Measurements from ENCODE around the gene CD109. TPM values are rescaled to one million over a fixed set of nuclear protein-coding genes. Genes with fewer than 3 reads are reported as not detected.
"Not testable (repeated sequence)": the region's sequence is repeated elsewhere in the genome, so short reads cannot be mapped to it uniquely, and the experiment has no call there.

Gene CD109
- polyA plus RNA-seq, 3 donors: 0.24 to 3.7 (median 1.7) TPM

DNA sequence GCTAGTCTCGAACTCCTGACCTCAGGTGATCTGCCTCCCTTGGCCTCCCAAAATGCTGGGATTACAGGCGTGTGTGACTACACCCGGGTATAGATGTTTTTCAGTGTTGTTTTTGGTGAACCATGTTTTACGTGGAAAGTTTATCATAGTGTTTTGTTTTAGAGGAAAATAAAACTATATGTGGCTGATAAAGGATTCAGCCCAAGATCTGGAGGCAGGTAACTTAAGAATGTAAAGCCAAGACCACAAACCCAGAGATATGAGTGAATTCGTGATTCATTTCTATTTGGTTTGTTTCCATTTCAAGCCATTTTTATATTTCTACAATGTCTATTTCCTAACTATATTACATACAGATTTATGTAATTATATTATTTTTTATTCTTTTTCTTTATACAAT lies 16.2 kb upstream of the CD109 start:
- 80 to 89% (median 83%) methylated on average over 5 of the region's 5 CpGs for WGBS, 3 donors
- not testable (repeated sequence) for H3K27ac ChIP-seq (ENCODE audit: low read depth, low read length)

DNA sequence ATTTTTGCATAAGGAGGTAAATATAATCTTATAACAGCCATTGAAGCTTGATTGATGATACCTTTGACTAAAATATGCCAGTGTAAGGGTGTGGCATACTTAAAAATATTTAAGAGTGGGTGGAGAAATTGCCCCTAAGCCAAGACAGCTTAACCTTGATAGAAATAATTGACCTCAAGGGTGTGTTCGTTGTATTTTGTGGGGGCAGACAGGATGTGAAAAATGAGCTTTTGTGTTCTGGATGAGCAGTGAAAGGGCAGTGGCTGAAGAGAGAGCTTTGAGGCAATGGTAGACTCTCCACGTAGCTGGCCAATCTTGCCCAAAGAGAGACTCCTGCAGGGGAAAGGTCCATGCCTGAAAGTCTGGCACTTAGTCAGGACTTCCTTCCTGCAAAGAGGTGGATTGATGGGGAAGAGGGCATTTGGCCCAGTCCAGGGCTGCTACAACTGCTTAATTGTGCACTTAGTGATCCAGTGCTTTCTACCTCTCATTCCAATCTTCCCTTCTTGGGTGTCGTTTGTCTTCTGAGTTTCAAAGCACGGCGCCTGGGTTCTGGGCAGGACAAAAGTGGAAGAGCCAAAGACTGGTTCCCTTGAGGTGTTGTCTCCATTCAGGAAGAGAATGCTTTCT lies 15.6 kb upstream of the CD109 start:
- no peak overlapping the region for H3K27ac ChIP-seq (ENCODE audit: low read depth, low read length)
- 54 to 67% (median 61%) methylated on average over 5 of the region's 5 CpGs for WGBS, 3 donors

DNA sequence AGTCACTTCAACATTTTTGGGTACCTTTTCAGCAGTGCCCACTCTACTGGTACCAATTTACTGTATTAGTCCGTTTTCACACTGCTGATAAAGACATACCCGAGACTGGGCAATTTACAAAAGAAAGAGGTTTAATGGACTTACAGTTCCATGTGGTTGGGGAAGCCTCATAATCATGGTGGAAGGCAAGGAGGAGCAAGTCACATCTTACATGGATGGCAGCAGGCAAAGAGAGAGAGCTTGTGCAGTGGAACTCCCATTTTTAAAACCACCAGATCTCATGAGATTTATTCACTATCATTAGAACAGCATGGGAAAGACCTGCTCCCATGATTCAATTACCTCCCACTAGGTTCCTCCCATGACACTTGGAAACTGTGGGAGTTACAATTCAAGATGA lies 12.4 kb upstream of the CD109 start:
- not testable (repeated sequence) for H3K27ac ChIP-seq (ENCODE audit: low read depth, low read length)
- WGBS, 3 donors: 73 to 87% (median 79%) methylated on average over 2 of the region's 2 CpGs

DNA sequence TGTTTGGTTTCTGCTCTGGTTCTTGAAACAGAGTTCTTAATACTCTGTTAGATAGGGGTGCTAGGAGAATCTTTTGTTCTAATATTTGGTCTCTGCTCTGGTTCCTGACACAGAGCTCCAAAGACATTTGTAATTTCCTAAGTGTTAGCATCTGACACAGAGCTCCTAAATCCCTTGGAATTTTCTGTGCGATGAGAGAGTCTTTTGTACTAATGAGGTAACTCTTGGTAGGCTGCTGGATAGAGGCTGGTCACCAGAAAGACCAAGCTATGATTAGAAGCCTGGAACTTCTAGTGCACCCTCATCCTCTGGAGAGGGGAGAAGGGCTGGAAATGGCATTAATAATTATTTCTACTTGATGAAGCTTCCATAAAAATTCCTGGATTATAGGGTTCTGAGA lies 7.7 kb upstream of the CD109 start:
- H3K27ac ChIP-seq (ENCODE audit: low read depth, low read length): no peak overlapping the region
- WGBS, 3 donors: 44 to 80% (median 70%) methylated on average over 1 of the region's 1 CpG

DNA sequence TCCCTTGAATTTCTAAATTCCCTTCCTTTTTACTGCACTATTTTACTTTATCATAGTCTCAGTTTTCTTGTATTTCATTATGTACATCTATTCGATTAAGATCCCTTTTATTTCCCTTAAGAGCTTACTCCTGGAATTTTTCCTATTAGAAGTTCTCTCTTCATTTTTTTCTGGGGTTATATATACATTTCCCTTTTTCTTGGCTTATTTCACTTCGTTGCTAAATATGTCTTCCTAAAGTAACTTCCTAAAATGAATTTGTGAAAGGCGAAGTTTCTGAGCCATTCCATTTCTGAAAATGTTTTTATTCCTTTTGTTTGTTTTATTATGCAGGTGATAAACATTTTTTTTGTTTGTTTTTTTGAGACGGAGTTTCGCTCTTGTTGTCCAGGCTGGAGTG lies 5.9 kb upstream of the CD109 start:
- 75 to 83% (median 78%) methylated on average over 5 of the region's 5 CpGs for WGBS, 3 donors
- H3K27ac ChIP-seq (ENCODE audit: low read depth, low read length): no peak overlapping the region

DNA sequence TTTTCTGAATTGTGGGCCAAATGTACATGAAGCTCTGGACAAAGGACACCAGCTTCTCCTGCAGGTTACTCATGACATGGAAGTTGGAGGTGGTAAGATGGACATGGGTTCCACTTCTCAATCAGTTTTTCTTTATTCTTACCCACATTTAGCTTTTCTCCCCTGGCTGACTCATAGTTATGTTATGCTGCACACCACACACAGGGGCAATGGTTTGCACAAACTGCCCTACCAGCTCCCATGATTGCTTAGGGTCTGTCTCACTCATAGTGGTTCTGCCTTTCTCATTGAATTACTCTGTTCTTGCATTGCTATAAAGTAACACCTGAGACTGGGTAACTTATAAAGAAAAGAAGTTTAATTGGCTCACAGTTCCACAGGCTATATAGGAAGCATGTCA lies 4.5 kb upstream of the CD109 start:
- no peak overlapping the region for H3K27ac ChIP-seq (ENCODE audit: low read depth, low read length)

DNA sequence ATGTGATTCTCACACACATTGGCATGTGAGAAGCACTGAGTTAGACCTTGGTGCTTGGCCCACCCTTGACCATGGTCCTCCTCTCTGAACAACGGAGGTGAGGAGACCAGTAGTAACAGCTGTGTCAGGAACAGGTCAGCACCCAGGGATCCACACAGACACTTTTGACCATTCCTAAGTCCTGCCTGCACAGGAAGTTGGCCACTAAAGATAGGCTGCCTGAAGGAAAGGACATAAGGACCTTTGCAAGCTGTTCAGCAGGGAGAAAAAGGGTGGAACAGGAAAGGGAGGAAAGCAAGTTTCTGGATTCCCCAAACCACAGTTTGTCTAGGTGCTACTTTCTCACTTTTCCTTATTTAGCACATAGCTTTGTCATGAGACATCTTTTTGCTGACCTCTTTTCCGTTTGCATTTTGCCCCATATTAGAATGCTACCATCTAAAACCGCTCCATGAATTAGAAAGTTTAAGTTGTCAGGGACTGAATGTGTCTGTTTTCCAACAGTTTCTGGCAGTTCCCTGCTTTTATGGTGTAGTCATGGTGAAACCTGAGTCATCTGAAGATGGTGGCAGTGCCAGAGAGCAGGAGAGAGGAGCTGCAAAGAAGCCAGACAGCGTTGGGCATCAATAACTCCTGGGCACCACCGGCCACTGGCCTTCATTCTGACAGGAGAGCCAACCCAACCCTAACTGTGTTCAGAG lies 1.1 kb upstream of the CD109 start:
- 60 to 67% (median 66%) methylated on average over 5 of the region's 5 CpGs for WGBS, 3 donors
- H3K27ac ChIP-seq (ENCODE audit: low read depth, low read length): no peak overlapping the region

DNA sequence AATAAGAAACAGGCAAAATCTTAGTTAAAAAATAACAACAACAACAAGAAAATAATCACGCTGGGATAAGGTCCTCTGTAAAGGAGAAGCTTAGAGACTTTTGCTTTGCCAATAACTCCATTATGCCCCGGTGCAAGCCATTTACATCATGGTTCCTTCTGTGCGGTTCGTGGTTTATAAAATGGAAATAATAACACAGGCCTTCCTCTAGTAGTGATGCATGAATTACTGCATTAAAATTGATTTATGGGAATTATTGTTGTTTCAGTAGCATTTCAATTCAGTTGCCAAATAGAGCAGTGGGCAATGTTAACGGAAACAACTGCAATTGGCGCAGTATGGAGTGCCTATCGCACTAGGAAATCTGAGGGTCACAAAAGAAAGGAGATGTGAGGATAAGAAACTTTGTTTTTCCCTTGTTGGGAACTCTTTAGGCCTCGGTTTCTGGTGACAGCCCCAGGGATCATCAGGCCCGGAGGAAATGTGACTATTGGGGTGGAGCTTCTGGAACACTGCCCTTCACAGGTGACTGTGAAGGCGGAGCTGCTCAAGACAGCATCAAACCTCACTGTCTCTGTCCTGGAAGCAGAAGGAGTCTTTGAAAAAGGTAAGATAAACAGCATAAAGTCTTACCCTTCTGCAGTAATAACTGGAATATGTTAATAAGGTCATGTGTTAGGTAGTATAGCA lies 1.1 kb downstream of the CD109 start:
- no peak overlapping the region for H3K27ac ChIP-seq (ENCODE audit: low read depth, low read length)
- 50 to 90% (median 52%) methylated on average over 10 of the region's 10 CpGs for WGBS, 3 donors

DNA sequence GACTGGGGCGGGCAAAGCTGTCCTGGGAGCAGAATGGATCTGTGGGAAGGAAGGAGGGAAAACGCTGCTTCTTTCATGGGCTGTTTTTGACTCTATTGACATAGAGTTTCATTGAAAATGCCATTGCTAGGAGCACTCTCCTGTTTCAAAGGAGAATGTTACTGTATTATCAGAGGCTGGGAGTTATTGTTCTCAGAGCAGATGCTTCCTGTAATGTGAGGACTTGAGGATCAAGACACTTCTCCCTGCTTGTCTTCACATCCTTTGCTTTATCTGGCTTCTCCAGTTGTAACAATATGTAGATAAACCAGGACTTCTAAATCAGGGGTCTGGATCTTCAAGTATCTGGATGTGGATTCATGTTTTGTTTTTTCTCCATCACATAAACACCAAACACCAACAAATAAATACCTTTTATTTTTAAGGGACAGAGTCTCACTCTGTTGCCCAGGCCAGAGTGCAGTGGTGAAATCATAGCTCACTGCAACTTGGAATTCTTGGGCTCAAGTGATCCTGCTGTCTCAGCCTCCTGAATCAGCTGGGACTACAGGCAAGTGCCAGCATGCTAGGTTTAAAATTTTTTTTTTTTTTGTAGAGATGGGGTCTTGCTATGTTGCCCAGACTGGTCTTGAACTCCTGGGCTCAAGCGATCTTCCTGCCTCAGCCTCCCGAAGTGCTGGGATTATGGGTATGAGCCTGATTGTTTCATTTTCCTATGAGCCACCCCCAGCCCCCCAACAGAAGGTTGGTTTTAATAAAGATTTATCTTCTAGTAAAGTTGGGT lies 3.9 kb downstream of the CD109 start:
- no peak overlapping the region for H3K27ac ChIP-seq (ENCODE audit: low read depth, low read length)
- 78 to 82% (median 80%) methylated on average over 4 of the region's 4 CpGs for WGBS, 3 donors

DNA sequence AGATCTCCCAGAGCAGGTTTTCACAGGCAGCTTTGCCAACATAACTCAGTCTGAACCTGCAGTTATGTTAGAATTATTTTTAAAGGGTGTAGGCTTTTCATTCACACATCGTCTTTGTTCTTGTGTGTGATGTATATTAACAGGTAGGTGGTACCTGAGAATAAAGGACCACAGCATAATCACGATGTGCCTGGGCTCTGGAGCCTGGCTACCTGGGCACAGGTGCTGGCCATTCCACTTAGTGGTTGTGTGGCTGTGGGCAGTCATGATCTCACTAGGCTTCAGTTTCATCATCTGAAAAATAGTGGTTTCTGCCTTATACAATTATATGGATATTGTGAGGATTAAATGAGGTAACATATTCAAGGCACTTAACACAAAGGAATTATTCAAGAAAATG lies 6.4 kb downstream of the CD109 start:
- H3K27ac ChIP-seq (ENCODE audit: low read depth, low read length): no peak overlapping the region
- 59 to 89% (median 87%) methylated on average over 2 of the region's 2 CpGs for WGBS, 3 donors

DNA sequence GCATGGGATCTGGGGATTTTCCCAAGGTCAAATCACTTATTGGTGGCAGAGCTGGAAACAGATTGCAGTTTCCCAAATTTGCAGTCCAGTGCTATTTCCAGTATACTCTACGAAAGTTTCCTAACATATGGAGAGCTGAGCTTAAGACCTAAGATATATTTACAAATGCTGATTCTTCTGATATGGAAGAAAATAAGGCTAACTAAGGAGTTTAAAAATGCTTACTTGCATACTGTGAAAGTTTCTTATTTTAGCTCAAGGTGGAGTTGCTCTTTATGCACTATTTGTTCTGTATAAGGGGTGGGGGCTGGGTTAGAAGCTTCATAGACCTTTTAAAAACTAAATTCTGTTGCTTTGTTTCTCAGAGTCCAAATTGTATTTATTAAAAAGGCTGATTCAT lies 7.5 kb downstream of the CD109 start:
- WGBS, 3 donors: 44 to 94% (median 84%) methylated on average over 1 of the region's 1 CpG
- no peak overlapping the region for H3K27ac ChIP-seq (ENCODE audit: low read depth, low read length)

DNA sequence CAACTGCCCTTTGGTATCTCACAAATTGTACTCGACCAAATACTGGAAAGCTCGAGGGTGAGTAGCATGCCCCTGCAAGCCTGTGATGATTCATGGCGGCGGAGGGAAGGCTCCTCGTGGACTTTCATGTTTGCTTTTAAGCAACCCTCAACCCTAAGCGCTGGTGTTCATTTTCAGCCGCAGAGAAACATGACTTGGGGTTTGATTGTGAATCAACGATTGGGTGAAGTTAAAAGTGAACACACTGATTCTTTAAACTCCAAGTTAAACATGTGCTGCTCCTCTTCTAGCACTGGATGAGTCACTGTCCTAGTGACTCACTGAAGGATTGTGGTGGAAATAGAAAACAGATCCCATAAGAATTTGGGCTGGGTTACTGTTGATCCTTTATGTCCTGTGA lies 8.3 kb downstream of the CD109 start:
- H3K27ac ChIP-seq (ENCODE audit: low read depth, low read length): no peak overlapping the region
- WGBS, 3 donors: 71 to 90% (median 87%) methylated on average over 8 of the region's 8 CpGs

DNA sequence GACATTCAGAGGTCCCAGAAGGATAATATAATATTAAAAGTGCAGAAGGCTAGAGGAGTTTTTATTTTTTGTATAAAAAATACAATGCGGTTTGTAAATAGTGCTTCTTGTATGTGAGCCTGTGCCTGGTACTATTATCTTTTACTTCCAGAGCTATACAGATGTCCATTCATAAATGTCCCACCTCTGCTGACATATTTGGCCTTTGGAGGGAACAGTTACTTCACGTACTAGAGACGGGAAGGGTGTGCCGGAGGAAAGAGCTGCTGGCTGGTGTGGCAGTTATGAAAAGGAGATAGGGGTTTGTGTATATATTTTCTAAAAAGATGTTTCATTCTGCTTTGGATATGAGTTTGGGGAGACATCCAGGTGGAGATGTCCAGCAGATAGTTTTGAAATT lies 8.8 kb downstream of the CD109 start:
- no peak overlapping the region for H3K27ac ChIP-seq (ENCODE audit: low read depth, low read length)
- WGBS, 3 donors: 58 to 78% (median 75%) methylated on average over 4 of the region's 4 CpGs

DNA sequence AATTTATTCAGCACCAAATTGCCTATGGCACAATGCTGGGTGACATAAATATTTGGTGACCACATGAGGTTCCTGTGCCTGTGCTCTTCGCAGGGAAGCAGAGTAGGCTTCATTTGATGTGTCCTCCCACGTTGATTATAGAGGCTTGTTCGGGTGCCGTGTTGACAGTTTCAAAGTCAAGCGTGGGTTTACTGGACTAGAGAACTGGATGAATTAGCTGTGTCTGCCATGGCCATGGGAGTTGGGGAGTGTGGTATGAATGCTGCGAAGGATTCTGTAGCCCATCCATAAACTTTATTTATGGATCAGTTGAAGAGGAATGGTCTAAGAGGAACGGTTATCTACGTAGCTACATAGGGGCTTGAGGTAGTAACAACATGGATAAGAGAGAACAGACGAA lies 11.0 kb downstream of the CD109 start:
- H3K27ac ChIP-seq (ENCODE audit: low read depth, low read length): no peak overlapping the region
- WGBS, 3 donors: 92 to 96% (median 95%) methylated on average over 9 of the region's 9 CpGs

DNA sequence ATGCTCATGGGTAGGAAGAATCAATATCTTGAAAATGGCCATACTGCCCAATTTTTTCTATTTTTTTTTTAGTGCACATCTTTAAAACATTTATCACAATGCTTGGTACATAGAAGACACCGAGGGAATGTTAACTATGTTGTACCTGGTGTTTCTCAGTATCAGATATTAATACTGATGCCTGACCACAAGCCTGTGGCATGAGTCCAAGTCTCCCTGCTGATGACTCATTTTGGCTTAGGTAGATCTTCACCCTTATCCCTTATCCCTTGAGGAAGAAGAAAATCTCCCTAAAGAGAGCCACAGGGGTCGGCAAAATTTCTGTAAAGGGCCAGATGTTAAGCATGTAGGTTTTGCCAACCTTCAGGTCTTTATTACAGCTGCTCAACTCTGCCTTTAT lies 14.5 kb downstream of the CD109 start:
- no peak overlapping the region for H3K27ac ChIP-seq (ENCODE audit: low read depth, low read length)
- WGBS, 3 donors: 56 to 72% (median 57%) methylated on average over 2 of the region's 2 CpGs

DNA sequence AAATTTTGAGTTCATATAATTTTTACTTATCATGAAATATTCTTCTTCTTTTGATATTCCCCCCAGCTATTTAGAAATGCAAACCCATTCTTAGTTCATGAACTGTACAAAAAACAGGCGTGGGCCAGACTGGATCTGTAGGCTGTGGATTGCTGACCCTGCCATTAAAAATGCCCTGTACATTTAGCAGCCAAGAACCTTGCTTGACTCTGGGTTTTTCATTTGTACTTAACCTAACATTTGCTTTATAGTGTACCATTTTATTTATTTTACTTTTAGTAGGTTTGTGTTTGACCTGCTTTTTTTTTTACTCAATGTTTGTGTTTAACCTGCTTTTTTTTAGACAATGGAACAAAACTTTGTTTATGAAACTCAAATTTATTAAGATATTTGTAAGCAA lies 14.9 kb downstream of the CD109 start:
- 90 to 100% (median 94%) methylated on average over 1 of the region's 1 CpG for WGBS, 3 donors

DNA sequence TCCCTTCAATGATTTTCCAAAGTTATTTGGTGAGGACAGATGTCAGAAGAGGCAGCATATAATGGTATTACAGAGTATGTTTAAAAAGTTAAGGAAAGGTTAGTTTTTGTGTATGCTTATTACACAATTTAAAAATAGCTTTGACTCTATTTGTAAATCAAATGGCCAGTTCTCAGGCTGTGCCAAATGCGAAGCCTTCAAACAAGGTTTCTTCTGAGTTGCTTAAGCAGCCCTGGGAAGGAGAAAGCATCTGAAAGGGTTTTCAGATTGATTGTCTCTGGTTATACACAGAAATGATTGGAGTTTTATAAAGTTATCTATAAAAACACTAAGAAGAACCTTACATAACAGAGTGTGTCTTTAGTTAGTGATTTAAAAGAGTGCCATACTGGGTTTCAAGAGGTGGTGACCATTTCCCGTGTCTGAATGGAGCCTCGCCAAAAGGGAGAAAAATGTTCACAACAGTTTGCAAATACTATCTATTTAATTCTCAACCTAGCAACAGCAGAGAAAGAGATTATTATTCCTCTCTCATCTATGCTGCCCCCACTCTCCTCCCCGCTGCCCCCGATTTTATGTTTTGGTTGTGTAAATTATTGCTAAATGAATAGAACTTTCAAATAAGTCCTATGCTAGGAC lies 16.7 kb downstream of the CD109 start:
- no peak overlapping the region for H3K27ac ChIP-seq (ENCODE audit: low read depth, low read length)
- 79 to 91% (median 86%) methylated on average over 5 of the region's 5 CpGs for WGBS, 3 donors

More for the DNA sequence above, 14.9 kb downstream of the CD109 start:
- H3K27ac ChIP-seq (ENCODE audit: low read depth, low read length): no peak overlapping the region

DNA sequence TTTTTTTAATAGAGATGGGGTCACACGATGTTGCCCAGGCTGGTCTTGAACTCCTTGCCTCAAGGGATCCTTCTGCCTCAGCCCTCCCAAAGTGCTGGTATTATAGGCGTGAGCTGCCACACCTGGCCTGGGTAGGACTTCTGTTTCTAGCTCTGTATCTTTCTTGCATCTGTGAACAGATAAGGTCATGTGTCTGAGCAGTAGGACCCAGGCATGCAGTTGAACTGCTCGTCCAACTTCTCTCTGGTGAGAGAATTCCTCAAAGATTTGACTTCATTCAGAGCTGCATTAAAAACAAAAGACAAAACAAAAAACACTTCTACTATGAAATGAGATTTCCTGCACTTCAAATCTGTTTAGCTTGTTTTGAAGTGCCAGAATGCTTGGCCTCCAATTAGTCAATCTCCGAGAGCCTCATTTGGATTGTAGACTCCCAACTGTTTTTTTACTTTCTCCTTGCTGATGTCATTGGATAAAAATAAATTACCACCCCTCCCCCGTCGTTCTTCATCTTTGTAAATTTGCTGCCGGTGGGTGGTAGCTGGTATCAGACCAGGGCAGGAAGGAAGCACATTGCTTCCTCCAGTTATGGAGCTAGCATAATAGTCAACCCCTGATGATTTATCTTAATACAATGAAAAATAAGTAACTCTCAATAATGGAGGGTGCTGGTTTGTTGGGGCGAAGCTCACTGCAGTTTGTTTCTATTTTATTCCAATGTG lies 17.6 kb downstream of the CD109 start:
- 39 to 64% (median 47%) methylated on average over 8 of the region's 8 CpGs for WGBS, 3 donors
- no peak overlapping the region for H3K27ac ChIP-seq (ENCODE audit: low read depth, low read length)
